Left renal pelvis (tissue), 4 donors: ENCODE results near the gene IKZF5. TPM values are rescaled to one million over a fixed set of nuclear protein-coding genes. Genes with fewer than 3 reads are reported as not detected.

Source experiments
- DNase-seq, 4 donors: peaks; one replicate each; pipeline ENCODE4 v3.0.0-alpha.2; 2013; ENCODE audit warnings: low read depth in 4 of 4, low spot score in 3 of 4
- polyA plus RNA-seq, 4 donors: library from polyadenylated mRNA; unstranded; fragments of 120-200 nt; gene quantifications; one replicate each; pipeline ENCODE4 v1.2.1, GENCODE V29; 2013; ENCODE audit not compliant: insufficient read length in 4 of 4

The IKZF5 gene
- polyA plus RNA-seq, 4 donors = 20.2 to 27.2 (median 25.5) TPM

- no peak for DNase-seq
These were observed 22.3 kb downstream of the IKZF5 start for GRCh38 chr10:122986335-122986734.

- no peak for DNase-seq
These were observed 23.9 kb downstream of the IKZF5 start for GRCh38 chr10:122984708-122985107.

- no peak for DNase-seq
These were observed 24.7 kb downstream of the IKZF5 start for GRCh38 chr10:122983898-122984297.

GRCh38 chr10:122981066-122981464 is 27.5 kb downstream of the IKZF5 start:
- no peak for DNase-seq

- DNase-seq = peak; percentile 84 to 88 (median 86)
These were observed 28.2 kb downstream of the IKZF5 start, which contains the start of gene PSTK for GRCh38 chr10:122980209-122981065. TSS of gene PSTK (plus strand) at chr10:122980401. CDS start at chr10:122980480, 79 bp downstream.

- DNase-seq = no peak
These were observed 34.0 kb downstream of the IKZF5 start for GRCh38 chr10:122974543-122975064.

- DNase-seq = no peak
These were observed 34.6 kb downstream of the IKZF5 start for GRCh38 chr10:122974023-122974422.

- no peak for DNase-seq
These were observed 39.9 kb downstream of the IKZF5 start for GRCh38 chr10:122968698-122969097.

- DNase-seq = no peak
These were observed 41.7 kb downstream of the IKZF5 start for GRCh38 chr10:122966879-122967278.

GRCh38 chr10:122962405-122962804 is 46.2 kb downstream of the IKZF5 start:
- DNase-seq = no peak

- DNase-seq = no peak
These were observed 51.1 kb downstream of the IKZF5 start for GRCh38 chr10:122957474-122957873.

- DNase-seq = no peak
These were observed 52.7 kb downstream of the IKZF5 start for GRCh38 chr10:122955892-122956291.

- no peak for DNase-seq
These were observed 53.9 kb downstream of the IKZF5 start for GRCh38 chr10:122954731-122955050.

GRCh38 chr10:122953902-122954730 is 54.5 kb downstream of the IKZF5 start, which contains the start of gene C10orf88:
TSS of gene C10orf88 (minus strand) at chr10:122954227. CDS start at chr10:122954178, 49 bp downstream.
- DNase-seq = peak; percentile 94 to 95 (median 95)

- no peak for DNase-seq
These were observed 59.3 kb downstream of the IKZF5 start for GRCh38 chr10:122949296-122949695.

Other genes starting within 250 kb of the IKZF5 start
- gene CUZD1, start 162.9 kb downstream of the IKZF5 start, polyA plus RNA-seq = 1 to 10 TPM; 1.6 to 2.0 (median 2.0) TPM
- 1 to 10 TPM; 3.9 to 7.8 (median 6.4) TPM for gene FAM24B, start 129.2 kb downstream of the IKZF5 start, polyA plus RNA-seq
- gene FAM24A, start 98.2 kb downstream of the IKZF5 start, polyA plus RNA-seq = not detected
- gene C10orf88, start 54.6 kb downstream of the IKZF5 start, polyA plus RNA-seq = 10 to 100 TPM; 18.4 to 22.5 (median 19.9) TPM
- 10 to 100 TPM in 2 of 4 donors, 1 to 10 TPM in 2; 8.4 to 11.6 (median 9.4) TPM for gene PSTK, start 28.4 kb downstream of the IKZF5 start, polyA plus RNA-seq
- gene ACADSB, start 211 bp upstream of the IKZF5 start, polyA plus RNA-seq = 10 to 100 TPM; 19.8 to 28.3 (median 24.6) TPM
- gene HMX3, start 127.2 kb upstream of the IKZF5 start, polyA plus RNA-seq = under 1 TPM in 2 of 4 donors, not detected in 2; 0.21 to 0.26 TPM
- gene HMX2, start 139.3 kb upstream of the IKZF5 start, polyA plus RNA-seq = 1 to 10 TPM in 3 of 4 donors, not detected in 1; 1.0 to 2.8 (median 1.3) TPM
- 100 to 1,000 TPM in 3 of 4 donors, 10 to 100 TPM in 1; 91.8 to 138 (median 121) TPM for gene BUB3, start 145.6 kb upstream of the IKZF5 start, polyA plus RNA-seq